KOPT-K1 (cell line): ENCODE measurements around the gene ATG7.
A peak's percentile ranks its signal among the peaks of the same experiment; 100 is the strongest.

Source experiments
- H3K27ac ChIP-seq: fragments of 200-600 bp; sonication (generic); 2 replicates; pipeline ENCODE4 v1.5.1; 2016; ENCODE audit warnings: antibody characterized with exemption, mild to moderate bottlenecking, low read depth, low read length; ENCODE audit not compliant: poor library complexity, severe bottlenecking
- H3K36me3 ChIP-seq: fragments of 200-600 bp; sonication (generic); 2 replicates; pipeline ENCODE4 v1.5.1; 2017; ENCODE audit warnings: antibody characterized with exemption, mild to moderate bottlenecking, low read length, moderate library complexity; ENCODE audit not compliant: insufficient read depth
- H3K9me3 ChIP-seq: fragments of 200-600 bp; sonication (generic); 2 replicates; pipeline ENCODE4 v1.5.1; 2017; ENCODE audit warnings: antibody characterized with exemption, low read length, mild to moderate bottlenecking; ENCODE audit not compliant: insufficient read depth, poor library complexity, severe bottlenecking

Gene ATG7

GRCh38 chr3:11271986-11272904 is at the start of gene ATG7:
Gene ATG7, plus strand, starts transcription at chr3:11272397. Its CDS starts 26,299 bp downstream, at chr3:11298696.
- H3K36me3 ChIP-seq: peaks cover 9% of the 10 kb centered on the region; the same call in 1 of the 2 replicates
- peak within 1 kb of the TSS; percentile 80 for H3K27ac ChIP-seq
- H3K9me3 ChIP-seq: peaks cover 8% of the 10 kb centered on the region

GRCh38 chr3:11224010-11224409 is 48.2 kb upstream of the ATG7 start:
- no peak overlapping the region for H3K27ac ChIP-seq
- no peaks in the 10 kb centered on the region for H3K9me3 ChIP-seq
- no peaks in the 10 kb centered on the region for H3K36me3 ChIP-seq

GRCh38 chr3:11224870-11225229 is 47.3 kb upstream of the ATG7 start:
- Histone ChIP-seq H3K27ac (no peak overlapping the region), H3K36me3 (no peaks in the 10 kb centered on the region), H3K9me3 (no peaks in the 10 kb centered on the region)

GRCh38 chr3:11226042-11226370 is 46.2 kb upstream of the ATG7 start:
- no peaks in the 10 kb centered on the region for H3K9me3 ChIP-seq
- H3K27ac ChIP-seq: no peak overlapping the region

GRCh38 chr3:11228041-11228440 is 44.2 kb upstream of the ATG7 start:
- Histone ChIP-seq H3K36me3 (no peaks in the 10 kb centered on the region), H3K27ac (no peak overlapping the region), H3K9me3 (no peaks in the 10 kb centered on the region)

More at GRCh38 chr3:11226042-11226370, 46.2 kb upstream of the ATG7 start:
- no peaks in the 10 kb centered on the region for H3K36me3 ChIP-seq

- H3K9me3 ChIP-seq: no peaks in the 10 kb centered on the region
- no peaks in the 10 kb centered on the region for H3K36me3 ChIP-seq
- H3K27ac ChIP-seq: no peak overlapping the region
These were observed 42.1 kb upstream of the ATG7 start for GRCh38 chr3:11230125-11230524.

- Histone ChIP-seq H3K36me3 (no peaks in the 10 kb centered on the region), H3K9me3 (no peaks in the 10 kb centered on the region), H3K27ac (no peak overlapping the region)
These were observed 41.4 kb upstream of the ATG7 start for GRCh38 chr3:11230832-11231231.

- Histone ChIP-seq H3K9me3 (peaks cover 9% of the 10 kb centered on the region), H3K27ac (no peak overlapping the region), H3K36me3 (no peaks in the 10 kb centered on the region)
These were observed 36.8 kb upstream of the ATG7 start for GRCh38 chr3:11235385-11235784.

- Histone ChIP-seq H3K9me3 (peaks cover 9% of the 10 kb centered on the region), H3K27ac (no peak overlapping the region), H3K36me3 (no peaks in the 10 kb centered on the region)
These were observed 35.4 kb upstream of the ATG7 start for GRCh38 chr3:11236588-11237461.

GRCh38 chr3:11238060-11238459 is 34.1 kb upstream of the ATG7 start:
- H3K9me3 ChIP-seq: peaks cover 9% of the 10 kb centered on the region
- no peaks in the 10 kb centered on the region for H3K36me3 ChIP-seq
- H3K27ac ChIP-seq: no peak overlapping the region

GRCh38 chr3:11238880-11239279 is 33.3 kb upstream of the ATG7 start:
- H3K36me3 ChIP-seq: no peaks in the 10 kb centered on the region
- no peak overlapping the region for H3K27ac ChIP-seq
- H3K9me3 ChIP-seq: peaks cover 9% of the 10 kb centered on the region

GRCh38 chr3:11239796-11240195 is 32.4 kb upstream of the ATG7 start:
- H3K9me3 ChIP-seq: peaks cover 9% of the 10 kb centered on the region
- H3K27ac ChIP-seq: no peak overlapping the region
- H3K36me3 ChIP-seq: no peaks in the 10 kb centered on the region

GRCh38 chr3:11240496-11240895 is 31.7 kb upstream of the ATG7 start:
- H3K36me3 ChIP-seq: no peaks in the 10 kb centered on the region
- H3K9me3 ChIP-seq: peaks cover 9% of the 10 kb centered on the region
- H3K27ac ChIP-seq: no peak overlapping the region

- H3K27ac ChIP-seq: no peak overlapping the region
- peaks cover 1% of the 10 kb centered on the region for H3K9me3 ChIP-seq
- H3K36me3 ChIP-seq: no peaks in the 10 kb centered on the region
These were observed 28.0 kb upstream of the ATG7 start for GRCh38 chr3:11244121-11244677.

- Histone ChIP-seq H3K27ac (no peak overlapping the region), H3K36me3 (no peaks in the 10 kb centered on the region), H3K9me3 (no peaks in the 10 kb centered on the region)
These were observed 26.9 kb upstream of the ATG7 start for GRCh38 chr3:11245276-11245675.
